ENCODE results near the gene GIMAP4.

Gene GIMAP4

DNA sequence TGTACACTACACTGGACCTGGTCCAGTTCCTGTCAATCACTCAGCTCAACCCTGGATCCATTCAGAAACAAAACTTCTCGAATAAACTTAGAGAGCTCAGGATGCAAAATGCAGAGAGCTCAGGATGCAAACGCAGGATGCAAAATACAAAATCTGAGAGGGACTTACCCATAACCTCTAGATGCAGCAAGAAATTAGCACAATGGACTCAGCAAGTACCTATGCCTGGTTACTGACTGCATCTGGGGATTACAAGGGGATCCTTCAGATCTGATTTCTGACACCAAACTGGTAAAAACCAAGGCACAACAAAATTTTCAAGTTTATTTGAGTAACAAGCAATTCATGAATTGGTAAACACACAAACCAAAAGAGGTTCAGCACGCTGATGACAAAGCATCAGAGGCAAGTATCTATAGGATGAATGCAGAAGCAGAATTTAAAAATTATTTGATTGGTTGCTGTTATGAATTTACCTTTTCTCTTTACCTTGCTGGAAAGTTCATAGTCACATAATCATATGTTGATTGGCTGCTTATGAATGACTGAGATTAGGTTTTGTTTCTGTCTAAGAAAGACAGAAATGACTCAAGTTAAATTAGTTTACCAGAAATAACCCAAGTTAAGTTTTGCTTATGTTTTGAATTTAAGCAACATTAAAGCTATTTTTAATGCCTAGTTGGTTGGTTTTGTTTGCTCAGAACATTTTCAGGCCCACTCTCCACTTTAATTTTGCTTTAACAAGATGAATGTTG, 53.6 kb downstream of the GIMAP4 start:
- ATAC-seq (ENCODE audit: low read depth), result no peak
- Histone ChIP-seq H3K4me1 (ENCODE audit: insufficient read depth, poor library complexity, severe bottlenecking) (no peaks in the 10 kb centered on the region), H3K36me3 (ENCODE audit: low read depth) (no peaks in the 10 kb centered on the region), H3K27me3 (ENCODE audit: insufficient read depth, poor library complexity, severe bottlenecking) (no peaks in the 10 kb centered on the region), H3K4me3 (ENCODE audit: severe bottlenecking) (no peak overlapping the region), H3K9me3 (ENCODE audit: severe bottlenecking) (no peaks in the 10 kb centered on the region), H3K27ac (ENCODE audit: poor library complexity, severe bottlenecking) (no peak overlapping the region)
- TF ChIP-seq, protein P1, sequence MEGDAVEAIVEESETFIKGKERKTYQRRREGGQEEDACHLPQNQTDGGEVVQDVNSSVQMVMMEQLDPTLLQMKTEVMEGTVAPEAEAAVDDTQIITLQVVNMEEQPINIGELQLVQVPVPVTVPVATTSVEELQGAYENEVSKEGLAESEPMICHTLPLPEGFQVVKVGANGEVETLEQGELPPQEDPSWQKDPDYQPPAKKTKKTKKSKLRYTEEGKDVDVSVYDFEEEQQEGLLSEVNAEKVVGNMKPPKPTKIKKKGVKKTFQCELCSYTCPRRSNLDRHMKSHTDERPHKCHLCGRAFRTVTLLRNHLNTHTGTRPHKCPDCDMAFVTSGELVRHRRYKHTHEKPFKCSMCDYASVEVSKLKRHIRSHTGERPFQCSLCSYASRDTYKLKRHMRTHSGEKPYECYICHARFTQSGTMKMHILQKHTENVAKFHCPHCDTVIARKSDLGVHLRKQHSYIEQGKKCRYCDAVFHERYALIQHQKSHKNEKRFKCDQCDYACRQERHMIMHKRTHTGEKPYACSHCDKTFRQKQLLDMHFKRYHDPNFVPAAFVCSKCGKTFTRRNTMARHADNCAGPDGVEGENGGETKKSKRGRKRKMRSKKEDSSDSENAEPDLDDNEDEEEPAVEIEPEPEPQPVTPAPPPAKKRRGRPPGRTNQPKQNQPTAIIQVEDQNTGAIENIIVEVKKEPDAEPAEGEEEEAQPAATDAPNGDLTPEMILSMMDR (IDR thresholded peaks at IDR 0.05; ENCODE audit: poor library complexity, severe bottlenecking), result no peak
- DNase-seq (ENCODE audit: low spot score), result no peak

DNA sequence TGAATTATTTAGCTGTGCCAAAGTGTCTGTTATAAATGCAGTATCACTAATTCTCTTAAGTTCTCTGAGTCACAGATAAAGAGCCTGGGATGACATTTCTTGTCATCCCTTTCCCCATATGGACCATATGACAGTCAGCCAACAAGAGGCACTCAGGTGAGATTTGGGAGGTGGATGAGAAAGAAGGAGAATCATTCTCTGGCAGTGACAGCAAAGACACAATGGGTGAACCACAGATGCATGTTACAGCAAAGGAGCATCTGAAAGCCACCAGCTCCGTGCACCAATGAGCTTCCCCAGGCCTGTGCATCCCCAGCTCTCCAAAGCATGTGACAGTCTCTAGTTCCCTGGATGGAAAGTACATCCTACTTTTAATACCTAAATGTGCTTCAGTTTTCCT, 54.2 kb downstream of the GIMAP4 start:
- TF ChIP-seq, protein P1 (IDR thresholded peaks at IDR 0.05; ENCODE audit: poor library complexity, severe bottlenecking), result no peak
- H3K27ac ChIP-seq (ENCODE audit: poor library complexity, severe bottlenecking), result no peak overlapping the region
- H3K4me3 ChIP-seq (ENCODE audit: severe bottlenecking), result no peak overlapping the region
- no peaks in the 10 kb centered on the region for H3K4me1 ChIP-seq (ENCODE audit: insufficient read depth, poor library complexity, severe bottlenecking)
- DNase-seq (ENCODE audit: low spot score), result no peak
- H3K36me3 ChIP-seq (ENCODE audit: low read depth), result no peaks in the 10 kb centered on the region
- no peaks in the 10 kb centered on the region for H3K27me3 ChIP-seq (ENCODE audit: insufficient read depth, poor library complexity, severe bottlenecking)
- no peak for ATAC-seq (ENCODE audit: low read depth)
- H3K9me3 ChIP-seq (ENCODE audit: severe bottlenecking), result no peaks in the 10 kb centered on the region

Data from RWPE2 (cell line).